IPS DF 6.9 (cell line): ENCODE data around the gene MYO1D.
A peak's percentile ranks its signal among the peaks of the same experiment; 100 is the strongest.

Experiments used
- DNase-seq: peaks from one replicate; pipeline ENCODE4 v3.0.0-alpha.2; 2013; ENCODE audit warnings: low read depth, low spot score
- H3K27ac ChIP-seq: one replicate; pipeline ENCODE4 v1.5.1; 2013; ENCODE audit warnings: low read length, control low read depth
- H3K27me3 ChIP-seq: 2 replicates; pipeline ENCODE4 v1.6.1; 2013; ENCODE audit warnings: mild to moderate bottlenecking, low read length; ENCODE audit not compliant: control insufficient read depth, insufficient read depth
- H3K36me3 ChIP-seq: 2 replicates; pipeline ENCODE4 v1.6.1; 2013; ENCODE audit warnings: low read length; ENCODE audit not compliant: control insufficient read depth, insufficient read depth
- H3K4me1 ChIP-seq: 2 replicates; pipeline ENCODE4 v1.6.1; 2013; ENCODE audit warnings: low read length; ENCODE audit not compliant: control insufficient read depth, insufficient read depth
- H3K4me3 ChIP-seq: 2 replicates; pipeline ENCODE4 v1.5.1; 2013; ENCODE audit warnings: mild to moderate bottlenecking, low read length
- H3K9me3 ChIP-seq: 2 replicates; pipeline ENCODE4 v1.6.1; 2013; ENCODE audit warnings: low read length, inconsistent platforms; ENCODE audit not compliant: control insufficient read depth, insufficient read depth
- WGBS: extraction: QIAGEN DNeasy Blood & Tissue Kit; methylation state at CpG from one replicate; pipeline ENCODE4 v1.1.7; 2013; ENCODE audit warnings: mixed read lengths, missing lambda C conversion rate; ENCODE audit not compliant: insufficient read length, insufficient coverage; 5-methylcytosine and 5-hydroxymethylcytosine counted together

MYO1D gene

DNA sequence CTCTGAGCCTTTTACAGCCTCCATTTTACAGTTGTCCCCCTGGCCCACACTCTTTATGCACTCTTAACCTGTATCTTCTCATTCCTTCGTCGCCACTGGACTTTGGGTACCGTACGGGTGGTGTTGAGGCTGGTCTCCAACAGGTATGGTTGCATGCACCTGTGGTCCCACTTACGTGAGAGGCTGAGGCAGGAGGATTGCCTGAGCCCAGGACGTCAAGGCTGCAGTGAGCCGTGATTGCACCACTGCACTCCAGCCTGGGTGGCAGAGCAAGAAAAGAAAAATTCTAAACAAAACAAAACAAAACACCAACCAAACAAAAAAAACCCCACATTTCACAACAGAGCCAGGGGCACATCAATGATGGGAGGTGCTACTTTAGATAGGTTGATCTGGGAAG is 36.7 kb upstream of the MYO1D start:
- Histone ChIP-seq H3K9me3 (no peaks in the 10 kb centered on the region), H3K27ac (no peak overlapping the region), H3K36me3 (no peaks in the 10 kb centered on the region), H3K4me3 (no peak overlapping the region), H3K27me3 (no peaks in the 10 kb centered on the region), H3K4me1 (peaks cover 3% of the 10 kb centered on the region)
- WGBS, result no CpG with 5 or more reads among the region's 7 CpGs
- DNase-seq, result no peak

DNA sequence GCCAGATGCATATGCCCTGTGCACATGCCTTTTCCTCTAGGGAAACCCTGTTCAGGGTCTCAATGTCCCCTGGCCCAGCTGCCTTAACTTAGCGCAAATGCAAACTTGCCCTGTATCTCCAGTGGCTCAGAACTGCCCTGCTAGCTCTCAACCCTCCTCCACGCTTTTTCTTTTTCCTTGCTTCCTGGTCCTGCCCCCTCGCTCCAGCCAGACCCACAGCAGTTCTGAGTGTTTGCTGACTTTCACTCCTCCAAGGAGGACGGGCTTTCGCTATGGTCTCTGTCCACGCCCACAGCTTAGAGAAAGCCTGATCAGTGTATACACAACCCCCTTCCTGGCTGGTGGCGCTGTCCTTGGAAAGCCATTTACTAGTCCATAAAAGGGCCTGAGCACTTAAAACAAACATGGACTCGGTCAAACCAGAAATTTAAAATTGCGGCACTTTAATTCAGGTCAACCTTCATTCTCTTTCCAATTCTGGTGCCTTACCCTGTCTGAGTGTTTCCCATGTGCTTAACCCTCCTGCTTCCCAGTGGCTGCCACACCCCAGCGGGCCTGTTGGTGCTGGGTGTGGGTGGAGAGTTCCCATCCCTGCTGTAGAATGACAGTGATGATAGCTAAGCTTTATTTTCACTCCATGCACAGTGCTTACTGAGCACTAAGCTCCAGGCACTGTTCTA is 35.4 kb upstream of the MYO1D start:
- Histone ChIP-seq H3K27ac (no peak overlapping the region), H3K4me3 (no peak overlapping the region), H3K27me3 (no peaks in the 10 kb centered on the region), H3K4me1 (no peaks in the 10 kb centered on the region), H3K9me3 (no peaks in the 10 kb centered on the region), H3K36me3 (no peaks in the 10 kb centered on the region)
- DNase-seq, result no peak
- no CpG with 5 or more reads among the region's 10 CpGs for WGBS

DNA sequence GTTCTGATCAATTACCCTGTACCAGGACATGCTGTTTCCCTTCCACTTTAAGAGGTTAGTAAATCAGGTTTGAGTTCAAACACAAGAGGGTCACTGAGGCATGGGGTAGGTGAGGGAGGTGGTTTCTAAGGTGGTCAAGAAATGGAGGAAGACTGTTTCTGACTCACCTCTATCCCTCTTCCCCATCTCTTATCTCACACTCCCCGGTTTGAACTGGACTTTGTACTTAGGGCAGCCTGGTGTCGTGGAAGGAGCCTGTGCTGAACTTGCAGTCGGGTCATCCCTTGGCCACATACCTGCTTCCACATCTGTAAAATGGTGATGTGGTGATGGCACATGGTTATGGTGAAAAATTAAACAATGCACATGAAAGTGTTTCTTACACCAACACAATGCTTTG is 33.8 kb upstream of the MYO1D start:
- WGBS, result no CpG with 5 or more reads among the region's 3 CpGs
- no peaks in the 10 kb centered on the region for H3K9me3 ChIP-seq
- no peak for DNase-seq
- H3K27ac ChIP-seq, result no peak overlapping the region
- H3K4me1 ChIP-seq, result no peaks in the 10 kb centered on the region
- H3K36me3 ChIP-seq, result no peaks in the 10 kb centered on the region
- no peak overlapping the region for H3K4me3 ChIP-seq
- no peaks in the 10 kb centered on the region for H3K27me3 ChIP-seq

DNA sequence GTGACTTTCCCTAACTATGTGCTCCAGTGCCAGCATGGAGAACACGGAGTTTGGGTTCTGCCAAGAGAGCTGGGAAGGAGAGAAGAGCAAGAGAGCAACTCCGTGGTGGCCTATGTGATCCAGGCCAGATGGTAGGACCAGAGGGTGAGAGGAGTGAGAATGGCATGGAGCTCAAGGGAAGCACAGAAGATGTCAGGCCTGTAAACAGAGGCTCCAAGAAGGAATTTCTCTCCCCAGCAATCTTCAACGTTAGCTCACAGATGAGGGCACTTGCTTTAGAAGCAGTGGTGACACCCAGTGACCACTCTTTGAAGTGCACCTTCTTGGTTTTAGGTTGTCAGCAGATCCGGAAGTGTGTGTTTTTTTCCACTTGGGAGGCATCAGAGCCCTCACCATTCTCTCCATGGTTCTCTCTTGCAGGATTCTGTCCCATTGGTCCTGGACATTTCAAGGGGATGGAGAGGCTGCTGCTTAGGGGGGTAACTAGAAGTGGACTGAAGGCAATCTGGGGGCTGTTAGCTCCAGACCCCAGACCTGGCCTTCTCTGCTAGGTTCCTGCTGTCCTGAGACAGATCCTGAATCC is 33.0 kb upstream of the MYO1D start:
- no peaks in the 10 kb centered on the region for H3K9me3 ChIP-seq
- no CpG with 5 or more reads among the region's 4 CpGs for WGBS
- no peaks in the 10 kb centered on the region for H3K36me3 ChIP-seq
- H3K4me1 ChIP-seq, result no peaks in the 10 kb centered on the region
- DNase-seq, result peak; percentile 78
- H3K27ac ChIP-seq, result no peak overlapping the region
- no peaks in the 10 kb centered on the region for H3K27me3 ChIP-seq
- no peak overlapping the region for H3K4me3 ChIP-seq

DNA sequence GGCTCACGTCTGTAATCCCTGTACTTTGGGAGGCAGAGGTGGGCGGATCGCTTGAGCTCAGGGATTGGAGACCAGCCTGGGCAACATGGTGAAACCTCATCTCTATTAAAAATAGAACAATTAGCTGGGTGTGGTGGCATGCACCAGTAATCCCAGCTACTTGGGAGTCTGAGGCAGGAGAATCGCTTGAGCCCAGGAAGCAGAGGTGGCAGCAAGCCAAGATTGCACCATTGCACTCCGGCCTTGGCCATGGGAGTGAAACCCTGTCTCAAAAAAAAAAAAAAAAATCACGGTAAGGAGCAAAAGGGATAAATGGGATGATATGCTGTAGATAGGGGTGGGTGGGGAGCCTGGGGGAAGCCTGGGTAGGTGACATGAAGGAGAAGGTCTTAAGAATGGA is 30.7 kb upstream of the MYO1D start:
- Histone ChIP-seq H3K27me3 (no peaks in the 10 kb centered on the region), H3K27ac (no peak overlapping the region), H3K4me1 (no peaks in the 10 kb centered on the region), H3K36me3 (no peaks in the 10 kb centered on the region), H3K4me3 (no peak overlapping the region), H3K9me3 (no peaks in the 10 kb centered on the region)
- no peak for DNase-seq
- WGBS, result no CpG with 5 or more reads among the region's 6 CpGs

DNA sequence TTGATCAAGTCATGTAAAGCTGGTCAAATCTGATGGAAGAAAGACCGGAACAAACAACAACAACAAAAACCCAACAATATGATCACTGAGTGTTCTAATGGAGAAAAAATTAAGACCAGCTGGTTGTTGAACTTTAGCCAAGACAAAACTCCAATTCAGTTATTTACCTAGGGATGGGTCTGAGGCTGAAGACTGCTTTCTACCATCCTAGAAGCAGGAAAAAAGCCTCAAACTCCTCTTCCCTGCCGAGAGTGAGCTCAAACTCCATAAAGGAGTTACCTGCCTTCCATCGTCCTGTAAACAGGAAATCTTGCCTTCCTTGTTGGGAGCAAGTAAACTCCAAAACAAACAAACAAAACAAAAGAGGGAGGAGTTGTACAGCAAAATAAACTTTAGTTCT is 28.0 kb upstream of the MYO1D start:
- no peaks in the 10 kb centered on the region for H3K4me1 ChIP-seq
- WGBS, result no CpG with 5 or more reads among the region's 3 CpGs
- no peaks in the 10 kb centered on the region for H3K27me3 ChIP-seq
- H3K27ac ChIP-seq, result no peak overlapping the region
- H3K4me3 ChIP-seq, result no peak overlapping the region
- no peak for DNase-seq
- no peaks in the 10 kb centered on the region for H3K9me3 ChIP-seq
- no peaks in the 10 kb centered on the region for H3K36me3 ChIP-seq

DNA sequence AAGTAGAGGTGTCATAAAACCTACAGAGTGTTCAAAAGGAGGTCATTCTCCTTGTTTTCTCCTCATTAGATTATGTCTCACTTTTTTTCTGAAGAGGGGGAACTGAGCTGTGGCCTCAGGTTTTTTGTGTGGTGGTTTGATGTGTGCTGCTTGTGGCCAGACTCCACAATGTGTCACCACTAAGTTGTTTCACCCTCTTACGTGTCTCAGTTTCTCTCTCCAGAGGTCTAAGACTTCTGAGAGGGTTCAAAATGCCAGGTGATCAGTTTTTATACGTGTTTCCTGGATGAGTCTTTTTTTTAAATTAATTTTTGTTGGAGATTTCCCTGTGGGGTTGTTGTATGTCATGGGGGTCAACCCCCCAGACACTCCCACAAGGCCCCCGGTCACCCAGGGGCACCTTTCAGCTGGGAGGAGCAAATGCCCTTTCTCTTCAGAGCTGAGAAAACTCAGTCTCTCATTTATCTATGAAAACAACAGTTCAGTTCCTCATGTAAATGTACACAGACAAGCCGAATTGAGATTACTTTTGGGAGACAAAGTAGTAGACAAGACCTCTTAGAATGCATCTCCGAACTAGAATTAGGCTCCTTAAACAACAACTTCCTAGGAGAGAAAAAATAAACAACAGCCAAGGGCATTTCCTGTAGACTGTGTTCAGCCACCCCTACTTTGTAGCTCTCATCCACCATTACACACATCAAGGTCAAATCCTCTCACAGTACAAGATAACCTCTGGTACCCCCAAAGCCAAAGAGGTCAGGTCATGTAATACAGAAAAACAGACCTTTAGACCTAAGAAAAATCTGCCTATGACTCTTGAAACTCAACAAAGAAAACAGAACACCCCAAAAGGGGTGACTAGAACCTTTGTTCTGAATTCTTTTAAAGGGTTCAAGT is 27.1 kb upstream of the MYO1D start:
- no peaks in the 10 kb centered on the region for H3K36me3 ChIP-seq
- H3K9me3 ChIP-seq, result no peaks in the 10 kb centered on the region
- no peak overlapping the region for H3K27ac ChIP-seq
- no peak for DNase-seq
- no peaks in the 10 kb centered on the region for H3K4me1 ChIP-seq
- no CpG with 5 or more reads among the region's 5 CpGs for WGBS
- no peak overlapping the region for H3K4me3 ChIP-seq
- H3K27me3 ChIP-seq, result no peaks in the 10 kb centered on the region

DNA sequence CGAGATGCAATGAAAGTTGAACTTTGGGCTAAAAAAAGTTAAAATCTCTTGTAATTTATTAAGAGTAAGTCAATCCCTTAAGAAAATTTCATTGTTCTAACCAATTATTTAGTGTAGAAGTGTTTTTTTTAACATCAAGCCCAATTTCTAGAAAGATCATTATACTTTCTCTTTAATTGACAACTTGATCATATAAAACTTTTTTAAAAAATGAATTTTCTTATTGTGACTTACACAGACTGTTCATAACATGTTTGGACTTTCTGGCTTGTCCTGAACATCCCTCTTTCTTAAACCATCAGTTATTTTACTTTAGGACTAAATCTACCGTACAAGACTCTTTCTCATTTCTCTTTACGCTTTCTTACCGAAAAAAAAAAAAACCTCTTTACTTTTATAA is 24.8 kb upstream of the MYO1D start:
- DNase-seq, result no peak
- Histone ChIP-seq H3K27me3 (no peaks in the 10 kb centered on the region), H3K27ac (no peak overlapping the region), H3K36me3 (no peaks in the 10 kb centered on the region), H3K4me3 (no peak overlapping the region), H3K9me3 (no peaks in the 10 kb centered on the region), H3K4me1 (no peaks in the 10 kb centered on the region)
- WGBS, result 100% methylated on average over 3 of the region's 4 CpGs

DNA sequence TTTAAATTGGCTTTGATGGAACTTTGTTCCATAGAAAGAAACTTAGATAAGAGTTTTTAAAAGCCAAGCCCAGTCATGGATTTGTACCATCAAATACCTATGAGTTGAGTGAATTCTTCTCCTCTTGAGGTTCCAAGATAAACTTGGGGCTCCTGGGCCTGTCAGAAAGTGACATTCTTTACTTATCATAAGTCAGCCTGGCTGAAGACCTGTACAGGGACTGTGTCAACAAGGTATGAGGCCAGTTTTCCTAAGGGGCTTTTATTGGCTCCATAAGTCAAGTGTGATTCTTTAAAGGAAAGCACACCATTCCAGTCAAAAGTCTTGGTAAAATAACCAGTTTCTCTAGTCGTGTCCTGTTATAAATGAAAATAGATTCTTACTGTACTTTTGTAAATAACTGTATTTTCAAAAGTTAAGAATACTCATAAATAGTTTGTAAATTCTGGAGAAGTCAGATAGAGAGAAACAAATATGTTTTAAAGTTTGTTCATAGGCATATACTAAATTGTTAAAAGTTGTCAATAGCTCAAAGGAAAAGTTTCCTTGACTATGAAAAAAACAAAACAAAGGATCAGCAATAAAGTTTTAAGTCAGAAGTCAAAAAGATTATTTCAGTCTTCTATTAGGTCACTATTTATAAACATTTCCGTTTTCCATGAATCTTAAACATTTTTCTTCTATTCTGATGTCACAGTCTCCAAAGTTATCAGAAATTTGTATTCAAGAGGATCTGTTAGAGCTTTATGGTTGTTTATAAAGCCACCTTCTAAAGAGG is 22.5 kb upstream of the MYO1D start:
- no peak for DNase-seq
- Histone ChIP-seq H3K4me3 (no peak overlapping the region), H3K9me3 (no peaks in the 10 kb centered on the region), H3K27ac (no peak overlapping the region), H3K4me1 (no peaks in the 10 kb centered on the region), H3K36me3 (no peaks in the 10 kb centered on the region), H3K27me3 (no peaks in the 10 kb centered on the region)
- WGBS, result no CpG with 5 or more reads among the region's 2 CpGs

DNA sequence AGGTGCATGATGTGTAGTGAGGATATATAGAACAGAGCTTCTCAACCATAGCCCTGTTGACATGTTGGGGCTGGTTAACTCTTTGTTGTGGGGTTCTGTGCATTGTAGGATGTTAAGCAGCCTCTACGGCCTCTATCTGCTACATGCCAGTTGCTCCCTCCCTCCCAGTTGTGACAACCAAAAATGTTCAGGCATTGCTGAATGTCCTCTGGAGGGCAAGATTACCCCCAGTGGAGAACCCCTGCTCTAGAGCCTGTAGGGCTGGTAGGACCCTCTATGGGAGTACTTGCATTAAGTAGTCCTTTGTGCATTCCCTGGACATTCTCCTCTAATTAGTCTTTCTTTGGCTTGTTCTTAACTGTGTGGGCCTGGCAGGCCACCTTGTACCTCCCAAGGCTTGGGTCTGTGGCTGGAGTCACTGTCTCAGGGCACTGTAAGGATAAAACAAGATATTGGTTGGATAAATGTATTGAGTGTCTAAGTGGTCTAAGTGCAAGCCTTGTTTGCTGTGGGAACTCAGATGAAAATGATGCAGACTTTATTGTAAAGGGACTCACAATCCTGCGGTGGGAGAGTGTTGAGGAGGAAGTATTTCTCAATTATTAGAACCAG is 19.8 kb upstream of the MYO1D start:
- H3K9me3 ChIP-seq, result no peaks in the 10 kb centered on the region

More for the DNA sequence above, 19.8 kb upstream of the MYO1D start:
- no CpG with 5 or more reads among the region's 2 CpGs for WGBS
- Histone ChIP-seq H3K4me1 (no peaks in the 10 kb centered on the region), H3K27ac (no peak overlapping the region), H3K27me3 (no peaks in the 10 kb centered on the region), H3K4me3 (no peak overlapping the region), H3K36me3 (no peaks in the 10 kb centered on the region)
- DNase-seq, result no peak
